Nephron progenitor cell (in vitro differentiated cells): ENCODE measurements around the gene TMEM59.

Source experiments
- DNase-seq: peaks from one replicate; pipeline ENCODE4 v3.0.0; 2021
- H3K27ac Mint-ChIP-seq: 2 replicates; pipeline ENCODE4 v1.8.0; 2021; ENCODE audit warnings: mild to moderate bottlenecking, moderate library complexity, mixed read lengths
- H3K27me3 Mint-ChIP-seq: 2 replicates; pipeline ENCODE4 v1.8.0; 2021; ENCODE audit warnings: mild to moderate bottlenecking, low read depth, mixed read lengths; ENCODE audit not compliant: poor library complexity
- H3K36me3 Mint-ChIP-seq: 2 replicates; pipeline ENCODE4 v1.8.0; 2021; ENCODE audit warnings: low read depth, mixed read lengths
- H3K4me1 Mint-ChIP-seq: 2 replicates; pipeline ENCODE4 v1.8.0; 2021; ENCODE audit warnings: mixed read lengths
- H3K4me3 Mint-ChIP-seq: 2 replicates; pipeline ENCODE4 v1.8.0; 2021; ENCODE audit warnings: mild to moderate bottlenecking, moderate library complexity, mixed read lengths
- H3K9me3 Mint-ChIP-seq: 2 replicates; pipeline ENCODE4 v1.8.0; 2021; ENCODE audit warnings: mild to moderate bottlenecking, moderate library complexity, mixed read lengths
- TF ChIP-seq, protein P1 (sequence below): fragments of 200-600 bp; sonication (generic); IDR thresholded peaks from 2 replicates; pipeline ENCODE4 v1.5.0; 2021; ENCODE audit warnings: antibody characterized with exemption

Gene TMEM59

DNA sequence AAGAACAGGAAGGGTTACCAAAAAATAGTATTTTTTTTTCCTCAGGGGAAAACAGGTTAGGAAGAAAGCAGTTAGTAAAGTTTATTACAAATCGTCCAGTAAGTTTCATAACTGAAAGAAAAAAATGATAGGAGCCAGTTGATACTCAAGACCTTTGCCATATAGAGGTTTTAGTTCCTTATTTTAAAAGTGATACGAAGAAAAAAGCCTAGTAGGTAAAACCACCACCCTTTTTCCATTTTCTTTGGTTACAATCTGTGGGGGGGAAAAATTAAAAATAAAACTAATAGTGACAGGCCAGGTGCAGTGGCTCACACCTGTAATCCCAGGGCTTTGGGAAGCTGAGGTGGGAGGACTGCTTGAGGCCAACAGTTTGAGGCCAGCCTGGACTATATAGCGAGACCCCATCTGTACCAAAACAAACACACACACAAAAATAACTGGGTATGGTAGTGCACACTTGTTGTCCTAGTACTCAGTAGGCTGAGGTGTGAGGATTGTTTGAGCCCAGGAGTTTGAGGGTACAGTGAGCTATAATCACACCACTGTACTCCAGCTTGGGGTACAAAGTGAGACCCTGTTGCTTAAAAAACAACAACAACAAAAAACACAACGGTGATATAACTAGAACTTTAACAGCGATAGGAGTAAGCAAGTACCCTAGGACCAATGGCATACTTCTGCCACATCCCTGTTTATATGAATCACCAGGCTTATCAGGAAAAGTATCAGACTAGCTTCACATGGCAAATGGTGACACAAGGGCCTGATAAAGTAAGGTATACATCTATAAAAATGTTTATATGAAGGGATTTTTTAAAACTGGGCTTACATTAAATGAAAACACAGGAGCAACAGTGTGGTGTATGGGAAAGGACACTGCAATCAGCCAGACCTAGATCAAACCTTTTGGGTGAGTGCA, 5.4 kb downstream of the TMEM59 start:
- peaks cover 26% of the 10 kb centered on the region for H3K36me3 Mint-ChIP-seq

DNA sequence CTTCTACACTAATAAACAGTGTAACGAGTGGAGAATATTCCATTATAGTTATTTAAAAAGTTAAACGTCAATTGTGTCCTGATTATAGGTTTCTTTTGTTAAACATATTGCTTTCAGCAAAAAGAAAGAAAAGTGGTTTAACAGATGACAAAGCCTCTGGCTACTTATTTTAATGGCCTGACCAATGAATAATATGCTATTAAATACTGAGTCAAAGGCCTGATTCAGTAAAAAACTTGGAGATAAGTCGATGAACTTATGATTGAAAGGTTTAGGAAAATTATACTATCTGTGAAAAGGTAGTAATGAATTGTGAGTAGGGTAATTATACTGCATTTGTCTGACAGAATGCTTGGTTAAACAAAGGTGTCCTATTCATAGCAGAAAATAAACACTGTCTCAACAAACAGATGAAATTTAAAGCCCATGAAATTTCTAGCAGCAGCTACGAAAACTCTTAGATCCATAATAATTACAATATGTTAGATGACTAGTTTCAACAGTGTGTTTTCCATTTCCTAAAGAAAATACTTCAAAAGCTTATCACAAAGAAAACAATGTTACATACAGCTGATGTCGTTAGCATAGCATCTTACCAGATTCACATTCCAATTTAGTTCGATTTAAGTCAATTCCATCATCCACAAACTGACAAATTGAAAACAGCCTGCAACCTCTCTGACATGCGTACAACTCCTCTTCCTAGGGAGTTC, 6.2 kb downstream of the TMEM59 start:
- Mint-ChIP-seq H3K27me3 (no peaks in the 10 kb centered on the region), H3K9me3 (no peaks in the 10 kb centered on the region), H3K4me1 (no peaks in the 10 kb centered on the region), H3K27ac (no peak overlapping the region), H3K36me3 (peaks cover 34% of the 10 kb centered on the region), H3K4me3 (no peak overlapping the region)
- DNase-seq = no peak
- TF ChIP-seq, protein P1, sequence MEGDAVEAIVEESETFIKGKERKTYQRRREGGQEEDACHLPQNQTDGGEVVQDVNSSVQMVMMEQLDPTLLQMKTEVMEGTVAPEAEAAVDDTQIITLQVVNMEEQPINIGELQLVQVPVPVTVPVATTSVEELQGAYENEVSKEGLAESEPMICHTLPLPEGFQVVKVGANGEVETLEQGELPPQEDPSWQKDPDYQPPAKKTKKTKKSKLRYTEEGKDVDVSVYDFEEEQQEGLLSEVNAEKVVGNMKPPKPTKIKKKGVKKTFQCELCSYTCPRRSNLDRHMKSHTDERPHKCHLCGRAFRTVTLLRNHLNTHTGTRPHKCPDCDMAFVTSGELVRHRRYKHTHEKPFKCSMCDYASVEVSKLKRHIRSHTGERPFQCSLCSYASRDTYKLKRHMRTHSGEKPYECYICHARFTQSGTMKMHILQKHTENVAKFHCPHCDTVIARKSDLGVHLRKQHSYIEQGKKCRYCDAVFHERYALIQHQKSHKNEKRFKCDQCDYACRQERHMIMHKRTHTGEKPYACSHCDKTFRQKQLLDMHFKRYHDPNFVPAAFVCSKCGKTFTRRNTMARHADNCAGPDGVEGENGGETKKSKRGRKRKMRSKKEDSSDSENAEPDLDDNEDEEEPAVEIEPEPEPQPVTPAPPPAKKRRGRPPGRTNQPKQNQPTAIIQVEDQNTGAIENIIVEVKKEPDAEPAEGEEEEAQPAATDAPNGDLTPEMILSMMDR = no peak

More for the DNA sequence above, 5.4 kb downstream of the TMEM59 start:
- Mint-ChIP-seq H3K4me3 (no peak overlapping the region), H3K9me3 (no peaks in the 10 kb centered on the region), H3K4me1 (no peaks in the 10 kb centered on the region), H3K27ac (no peak overlapping the region), H3K27me3 (no peaks in the 10 kb centered on the region)
- TF ChIP-seq, protein P1 = no peak
- no peak for DNase-seq

- H3K27me3 Mint-ChIP-seq = no peaks in the 10 kb centered on the region
- no peak for DNase-seq
- H3K4me3 Mint-ChIP-seq = no peak overlapping the region
- H3K36me3 Mint-ChIP-seq = peaks cover 42% of the 10 kb centered on the region
- H3K9me3 Mint-ChIP-seq = no peaks in the 10 kb centered on the region
- H3K4me1 Mint-ChIP-seq = no peaks in the 10 kb centered on the region
- H3K27ac Mint-ChIP-seq = no peak overlapping the region
- TF ChIP-seq, protein P1 = no peak
These were observed 7.5 kb downstream of the TMEM59 start for GRCh38 chr1:54045496-54045895.

DNA sequence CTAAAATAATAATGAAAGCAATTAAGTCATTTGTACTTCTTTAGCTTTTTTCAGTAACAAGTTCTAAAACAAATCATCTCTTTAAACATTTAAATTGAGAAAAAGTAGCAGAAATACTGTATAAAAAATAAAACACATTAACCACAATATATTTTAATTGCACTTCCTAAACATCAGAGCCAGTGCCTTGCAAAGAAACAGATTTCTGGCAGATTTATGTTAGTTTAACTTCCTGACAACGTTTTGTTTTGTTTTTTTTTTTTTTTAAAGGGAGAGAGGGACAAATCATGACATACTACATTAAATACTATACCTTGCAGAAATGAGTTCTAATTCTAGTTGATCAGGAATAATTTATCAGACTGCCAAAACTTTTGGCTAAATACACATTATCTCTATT, 11.2 kb downstream of the TMEM59 start:
- H3K4me3 Mint-ChIP-seq = no peak overlapping the region
- DNase-seq = no peak
- no peaks in the 10 kb centered on the region for H3K9me3 Mint-ChIP-seq
- peaks cover 63% of the 10 kb centered on the region for H3K36me3 Mint-ChIP-seq
- H3K27me3 Mint-ChIP-seq = no peaks in the 10 kb centered on the region
- TF ChIP-seq, protein P1 = no peak
- no peak overlapping the region for H3K27ac Mint-ChIP-seq
- H3K4me1 Mint-ChIP-seq = no peaks in the 10 kb centered on the region

- TF ChIP-seq, protein P1 = no peak
- Mint-ChIP-seq H3K4me1 (no peaks in the 10 kb centered on the region), H3K36me3 (peaks cover 65% of the 10 kb centered on the region), H3K27me3 (no peaks in the 10 kb centered on the region), H3K27ac (no peak overlapping the region), H3K9me3 (no peaks in the 10 kb centered on the region), H3K4me3 (no peak overlapping the region)
- no peak for DNase-seq
These were observed 15.5 kb downstream of the TMEM59 start for GRCh38 chr1:54037476-54037875.
